T follicular helper cell (primary cell): ENCODE measurements around the gene MUC21.
"Not testable (repeated sequence)": the region's sequence is repeated elsewhere in the genome, so short reads cannot be mapped to it uniquely, and the experiment has no call there.

Experiments used
- DNase-seq: peaks from one replicate; pipeline ENCODE4 v3.0.0-alpha.2; 2020; ENCODE audit warnings: low read depth

The MUC21 gene

GRCh38 chr6:30969171-30969570, 14.3 kb upstream of the MUC21 start:
- DNase-seq = not testable (repeated sequence)

GRCh38 chr6:30970946-30971345, 12.6 kb upstream of the MUC21 start:
- no peak for DNase-seq

- DNase-seq = no peak
These were observed 10.7 kb upstream of the MUC21 start for GRCh38 chr6:30972816-30973215.

- no peak for DNase-seq
These were observed 8.8 kb upstream of the MUC21 start for GRCh38 chr6:30974490-30975252.

GRCh38 chr6:30979141-30979540, 4.4 kb upstream of the MUC21 start:
- no peak for DNase-seq

GRCh38 chr6:30979690-30980089, 3.8 kb upstream of the MUC21 start:
- DNase-seq = no peak

- no peak for DNase-seq
These were observed 1.4 kb upstream of the MUC21 start for GRCh38 chr6:30981942-30982772.

- DNase-seq = no peak
These were observed 2.0 kb downstream of the MUC21 start for GRCh38 chr6:30985490-30985889.

- no peak for DNase-seq
These were observed 3.8 kb downstream of the MUC21 start for GRCh38 chr6:30987304-30987703.

- DNase-seq = no peak
These were observed 4.8 kb downstream of the MUC21 start for GRCh38 chr6:30988209-30988825.

GRCh38 chr6:30990422-30991086, 7.0 kb downstream of the MUC21 start:
- no peak for DNase-seq

GRCh38 chr6:30991891-30992290, 8.4 kb downstream of the MUC21 start:
- no peak for DNase-seq

GRCh38 chr6:30997301-30997700, 13.8 kb downstream of the MUC21 start:
- no peak for DNase-seq

GRCh38 chr6:30998785-30999184, 15.3 kb downstream of the MUC21 start:
- no peak for DNase-seq

- DNase-seq = not testable (repeated sequence)
These were observed 16.7 kb downstream of the MUC21 start for GRCh38 chr6:31000067-31000860.

- no peak for DNase-seq
These were observed 17.9 kb downstream of the MUC21 start for GRCh38 chr6:31001281-31001888.

- DNase-seq = no peak
These were observed 19.0 kb downstream of the MUC21 start for GRCh38 chr6:31002471-31002870.

- no peak for DNase-seq
These were observed 21.3 kb downstream of the MUC21 start for GRCh38 chr6:31004794-31005193.

- no peak for DNase-seq
These were observed 21.9 kb downstream of the MUC21 start for GRCh38 chr6:31005249-31006020.

- no peak for DNase-seq
These were observed 24.2 kb downstream of the MUC21 start for GRCh38 chr6:31007694-31008093.
